H1 (cell line): ENCODE results near the gene SBK2. TPM values are rescaled to one million over a fixed set of nuclear protein-coding genes. Genes with fewer than 3 reads are reported as not detected.

Experiments
- ASH2L ChIP-seq: fragments of 200-600, 300-600 bp; sonication (generic); IDR thresholded peaks from one replicate; pipeline ENCODE4 v1.7.1; 2017; ENCODE audit warnings: low read length
- CEBPB ChIP-seq: IDR thresholded peaks from 2 replicates; pipeline ENCODE4 v1.6.1; 2012; ENCODE audit warnings: low read depth, low read length
- CHD1 ChIP-seq: IDR thresholded peaks from 2 replicates; pipeline ENCODE4 v1.6.1; 2012; ENCODE audit warnings: low read depth, low read length, improper control_type of control experiment
- GABPA ChIP-seq: IDR thresholded peaks from 2 replicates; pipeline ENCODE4 v1.6.1; 2011; ENCODE audit warnings: mild to moderate bottlenecking, low read length, moderate library complexity, borderline replicate concordance; ENCODE audit not compliant: insufficient read depth
- HDAC6 ChIP-seq: IDR thresholded peaks from one replicate; pipeline ENCODE4 v1.7.1; 2012; ENCODE audit warnings: low read depth, mild to moderate bottlenecking, inconsistent platforms, low read length, moderate library complexity
- JUND ChIP-seq: IDR thresholded peaks from 2 replicates; pipeline ENCODE4 v1.6.1; 2011; ENCODE audit warnings: mild to moderate bottlenecking, improper control_type of control experiment, low read length
- KDM4A ChIP-seq: IDR thresholded peaks from one replicate; pipeline ENCODE4 v1.7.1; 2012; ENCODE audit warnings: low read depth, mild to moderate bottlenecking, moderate library complexity, low read length, inconsistent platforms; ENCODE audit not compliant: severe bottlenecking
- RNF2 ChIP-seq: fragments of 200-900, 300-1000 bp; sonication (generic); IDR thresholded peaks from 2 replicates; pipeline ENCODE4 v1.7.1; 2016; ENCODE audit warnings: borderline replicate concordance, low read depth, mild to moderate bottlenecking, antibody characterized with exemption, low read length; ENCODE audit not compliant: poor library complexity, severe bottlenecking; ENCODE audit errors: missing control alignments
- RXRA ChIP-seq: IDR thresholded peaks from 2 replicates; pipeline ENCODE4 v1.6.1; 2011; ENCODE audit warnings: low read depth, mild to moderate bottlenecking, low read length, moderate library complexity; ENCODE audit not compliant: insufficient read depth
- SIN3A ChIP-seq, 2 experiments: IDR thresholded peaks in 1 of 2; conservative IDR thresholded peaks in 1 of 2; 2 replicates each; pipeline ENCODE4 v1.6.1; 2011 to 2012; ENCODE audit warnings: low read length in 2 of 2, improper control_type of control experiment in 1 of 2, low read depth in 1 of 2, mild to moderate bottlenecking in 1 of 2
- SIX5 ChIP-seq: IDR thresholded peaks from 2 replicates; pipeline ENCODE4 v1.6.1; 2011; ENCODE audit warnings: mild to moderate bottlenecking, low read depth, low read length
- SP1 ChIP-seq: IDR thresholded peaks from 2 replicates; pipeline ENCODE4 v1.6.1; 2011; ENCODE audit warnings: low read depth, low read length
- TAF1 ChIP-seq: IDR thresholded peaks from 2 replicates; pipeline ENCODE4 v1.6.1; 2011; ENCODE audit warnings: mild to moderate bottlenecking, low read depth, low read length
- TEAD4 ChIP-seq: IDR thresholded peaks from 2 replicates; pipeline ENCODE4 v1.6.1; 2012; ENCODE audit warnings: low read depth, low read length, inconsistent platforms, mixed read lengths
- polyA plus RNA-seq, 7 experiments: library from polyadenylated mRNA; depleted of rRNA in 3 of 7; stranded (reverse) in 5 of 7; unstranded in 2 of 7; fragments of >200 nt in 5 of 7; fragments of 200-250 nt in 2 of 7; gene quantifications; 1 replicate in 5 of 7; 2 replicates in 1 of 7; 4 replicates in 1 of 7; pipeline versions ENCODE4 v1.2.1 to v1.2.3, GENCODE V29; 2011 to 2013; ENCODE audit warnings: missing spikeins in 2 of 7, mixed read lengths in 2 of 7
- total RNA-seq: library from RNA; stranded (reverse); fragmentation: NEBNext Ultra II Directional; extraction: Animal tissue kit (Norgen Biotek cat#: 25700); gene quantifications from 2 replicates; pipeline ENCODE4 v1.2.1, GENCODE V29; 2021
- TF ChIP-seq, protein P1 (sequence below): IDR thresholded peaks from 2 replicates; pipeline ENCODE4 v1.6.1; 2011; ENCODE audit warnings: low read length, improper control_type of control experiment

The SBK2 gene
- total and polyA plus RNA-seq, 2 of the 8 experiments (the other 6 are each of a cell fraction or from before 2014, with no cell fraction given), result 3.2 to 4.1 TPM

DNA sequence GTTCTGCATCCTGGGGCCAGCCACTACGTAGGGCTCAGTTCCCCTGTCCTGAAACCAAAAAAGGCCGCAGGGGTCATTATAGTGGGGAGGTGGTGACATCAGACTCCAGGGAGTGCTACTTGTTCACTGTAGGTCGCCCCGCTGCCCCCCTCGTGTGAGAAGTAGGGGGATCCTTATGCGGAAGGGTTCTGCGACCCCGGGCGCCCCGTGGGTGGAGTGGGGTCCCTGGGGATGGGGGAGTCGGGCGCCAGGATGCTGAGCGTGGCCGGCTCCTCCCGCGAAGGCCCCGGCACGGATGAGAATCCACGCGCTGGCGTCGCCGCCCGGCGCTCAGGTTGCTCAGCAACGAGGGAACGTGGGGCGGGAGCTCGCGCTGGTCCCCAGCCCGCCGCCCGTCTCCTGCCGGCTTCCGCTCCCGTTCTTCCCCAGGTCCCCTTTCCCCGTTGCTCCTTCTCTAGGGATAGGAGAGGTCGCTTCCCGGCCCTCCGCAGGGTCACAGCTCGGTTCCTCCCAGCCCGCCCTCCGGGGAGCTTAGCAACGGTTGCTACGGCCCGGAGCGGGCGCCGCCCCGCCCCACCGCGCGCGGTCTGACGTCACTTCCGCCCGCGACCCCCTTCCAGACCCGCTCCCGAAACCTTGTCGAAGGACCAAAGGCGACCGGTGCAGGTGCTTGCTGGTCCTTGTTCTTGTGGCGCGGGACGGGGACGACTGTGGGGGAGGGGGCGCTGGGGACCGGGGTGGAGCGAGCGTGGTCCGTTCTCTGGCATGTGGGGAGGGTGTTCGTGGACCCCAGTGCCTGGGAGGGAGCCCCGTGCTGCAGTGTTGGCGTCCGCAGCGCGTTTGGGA lies 52.1 kb downstream of the SBK2 start, which contains the start of gene NAT14 (continued):
- peak; percentile 42 for TF ChIP-seq KDM4A
- no peak for TF ChIP-seq ASH2L
- no peak for TF ChIP-seq SIX5
- TF ChIP-seq TAF1, result peak; percentile 70
- TF ChIP-seq CHD1, result no peak
- 0 out of 2 replicates have a peak, but pooled peaks have one; percentile 22 for TF ChIP-seq CEBPB
- TF ChIP-seq TEAD4, result no peak
- TF ChIP-seq RXRA, result no peak
- 0 out of 2 replicates have a peak, but pooled peaks have one; percentile 19 for TF ChIP-seq SP1
- no peak for TF ChIP-seq HDAC6
- TF ChIP-seq, protein P1, sequence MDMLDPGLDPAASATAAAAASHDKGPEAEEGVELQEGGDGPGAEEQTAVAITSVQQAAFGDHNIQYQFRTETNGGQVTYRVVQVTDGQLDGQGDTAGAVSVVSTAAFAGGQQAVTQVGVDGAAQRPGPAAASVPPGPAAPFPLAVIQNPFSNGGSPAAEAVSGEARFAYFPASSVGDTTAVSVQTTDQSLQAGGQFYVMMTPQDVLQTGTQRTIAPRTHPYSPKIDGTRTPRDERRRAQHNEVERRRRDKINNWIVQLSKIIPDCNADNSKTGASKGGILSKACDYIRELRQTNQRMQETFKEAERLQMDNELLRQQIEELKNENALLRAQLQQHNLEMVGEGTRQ, result no peak
- peak; percentile 77 for TF ChIP-seq JUND
- no peak; a peak in 1 of 4 replicates for TF ChIP-seq SIN3A (conservative IDR thresholded peaks at IDR 0.05 in 1 of 2, IDR thresholded peaks at IDR 0.05 in 1 of 2; ENCODE audit: low read depth in 1 of 2, low read length in 2 of 2)
- peak; percentile 78 for TF ChIP-seq GABPA
- no peak for TF ChIP-seq RNF2
